Measurements from ENCODE around the gene CUZD1. TPM values are rescaled to one million over a fixed set of nuclear protein-coding genes. Genes with fewer than 3 reads are reported as not detected.

CUZD1 gene
- total and polyA plus RNA-seq, 2 of the 4 experiments (the other 2 are of a cell fraction): 0.36 to 0.67 TPM

DNA sequence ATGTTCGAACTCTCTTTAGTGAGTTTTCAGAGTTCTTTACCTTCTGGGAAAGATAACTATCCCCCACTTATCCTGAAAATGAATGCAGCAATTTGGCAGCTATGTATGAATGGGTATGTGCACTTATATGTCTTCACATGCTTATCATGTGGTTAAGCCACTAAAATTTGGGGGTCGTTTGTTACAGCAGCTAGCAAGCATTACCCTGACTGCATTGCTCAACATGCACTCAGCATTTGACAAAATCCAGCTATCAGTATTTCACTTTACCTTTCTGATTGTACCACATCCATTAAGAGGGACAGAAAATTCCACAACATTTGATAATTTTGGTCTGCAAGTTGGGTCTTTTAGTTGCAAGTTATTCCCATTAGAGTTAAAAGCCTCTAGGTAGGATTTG lies 9.7 kb downstream of the CUZD1 start:
- no CpG with 5 or more reads among the region's 2 CpGs for WGBS, 2 experiments (ENCODE audit: extremely low coverage in 2 of 2, insufficient read length in 1 of 2)
- H3K4me3 ChIP-seq (ENCODE audit: insufficient read depth, low read depth, low read length): no peak overlapping the region
- ChIA-PET CTCF (interaction anchor here (0.6 kb wide), 1 partner anchor 1599 kb away, joined by 3 read pairs; no protein-coding TSS in a partner anchor), POLR2A (ENCODE audit: unreplicated experiment) (no interaction called here)
- H2BK120ac ChIP-seq (ENCODE audit: low read depth, low read length): no peak overlapping the region
- H3K56ac ChIP-seq (ENCODE audit: extremely low read depth, insufficient read depth, low read length): no peak overlapping the region
- intact Hi-C loops (cut with micrococcal nuclease) (no loop called here), in situ Hi-C loops (cut with MboI; ENCODE audit: low sequenced_read_pairs) (no loop called here), dilution Hi-C loops (cut with HindIII; ENCODE audit: low sequenced_read_pairs, unreplicated experiment) (no loop called here)
- peaks cover 3% of the 10 kb centered on the region; the same call in 1 of the 2 replicates for H3K9me1 ChIP-seq (ENCODE audit: insufficient read depth, low read length)
- H3K36me3 ChIP-seq (ENCODE audit: control insufficient read depth, insufficient read depth, low read length): no peaks in the 10 kb centered on the region; the same call in 1 of the 2 replicates
- no peak overlapping the region for H2BK20ac ChIP-seq (ENCODE audit: low read depth, low read length)
- no peak overlapping the region for H3K14ac ChIP-seq (replicated peaks; ENCODE audit: low read depth, low read length)
- no peak overlapping the region for H2AK5ac ChIP-seq (ENCODE audit: low read depth, low read length)
- no peak overlapping the region for H4K8ac ChIP-seq (ENCODE audit: low read depth in 2 of 2, low read length in 2 of 2)
- H3K9ac ChIP-seq (ENCODE audit: low read depth, low read length): no peak overlapping the region
- ATAC-seq (ENCODE audit: low read depth) (no peak), DNase-seq (no peak)
- no peak overlapping the region for H3K4ac ChIP-seq (ENCODE audit: low read depth, low read length)
- H2AK9ac ChIP-seq (replicated peaks; ENCODE audit: low read depth, low read length, poor library complexity): no peak overlapping the region
- no peaks in the 10 kb centered on the region for H3K79me1 ChIP-seq (ENCODE audit: low read depth in 1 of 2, low read length in 2 of 2)
- no peak overlapping the region for H2BK5ac ChIP-seq (ENCODE audit: low read depth, low read length, poor library complexity, severe bottlenecking)
- no peaks in the 10 kb centered on the region for H3K27me3 ChIP-seq (ENCODE audit: control insufficient read depth, insufficient read depth, low read length)
- H4K5ac ChIP-seq (ENCODE audit: low read depth, low read length): no peak overlapping the region
- H3K4me2 ChIP-seq (ENCODE audit: low read depth, low read length): no peak overlapping the region
- TF ChIP-seq, protein P1, sequence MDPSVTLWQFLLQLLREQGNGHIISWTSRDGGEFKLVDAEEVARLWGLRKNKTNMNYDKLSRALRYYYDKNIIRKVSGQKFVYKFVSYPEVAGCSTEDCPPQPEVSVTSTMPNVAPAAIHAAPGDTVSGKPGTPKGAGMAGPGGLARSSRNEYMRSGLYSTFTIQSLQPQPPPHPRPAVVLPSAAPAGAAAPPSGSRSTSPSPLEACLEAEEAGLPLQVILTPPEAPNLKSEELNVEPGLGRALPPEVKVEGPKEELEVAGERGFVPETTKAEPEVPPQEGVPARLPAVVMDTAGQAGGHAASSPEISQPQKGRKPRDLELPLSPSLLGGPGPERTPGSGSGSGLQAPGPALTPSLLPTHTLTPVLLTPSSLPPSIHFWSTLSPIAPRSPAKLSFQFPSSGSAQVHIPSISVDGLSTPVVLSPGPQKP (IDR thresholded peaks at IDR 0.05; ENCODE audit: borderline replicate concordance, low read depth, low read length): no peak
- TF ChIP-seq FOS (IDR thresholded peaks at IDR 0.05; ENCODE audit: low read depth, low read length) (no peak), SMC3 (IDR thresholded peaks at IDR 0.05; ENCODE audit: low read depth, low read length) (no peak), MAZ (IDR thresholded peaks at IDR 0.05; ENCODE audit: borderline replicate concordance, low read depth, low read length) (no peak), MXI1 (IDR thresholded peaks at IDR 0.05; ENCODE audit: borderline replicate concordance, low read depth, low read length) (no peak), CTCF (conservative IDR thresholded peaks at IDR 0.05; ENCODE audit: low read depth, low read length) (no peak), NFE2L2 (IDR thresholded peaks at IDR 0.05; ENCODE audit: low read depth, low read length) (no peak)
- H3K4me1 ChIP-seq (ENCODE audit: control insufficient read depth, insufficient read depth, low read length): no peaks in the 10 kb centered on the region
- H4K91ac ChIP-seq (ENCODE audit: insufficient read depth, low read depth, low read length): no peak overlapping the region
- no peak overlapping the region for H2AFZ ChIP-seq (replicated peaks; ENCODE audit: low read length, poor library complexity)
- H3K23ac ChIP-seq (ENCODE audit: low read depth, low read length): no peak overlapping the region
- no peaks in the 10 kb centered on the region for H4K20me1 ChIP-seq (ENCODE audit: insufficient read depth, low read length)
- H2BK15ac ChIP-seq (ENCODE audit: low read depth, low read length): no peak overlapping the region
- no peak overlapping the region for H3K18ac ChIP-seq (ENCODE audit: low read depth, low read length)
- H3K9me3 ChIP-seq (ENCODE audit: control insufficient read depth, insufficient read depth, low read length): no peaks in the 10 kb centered on the region
- no peak overlapping the region for H3K27ac ChIP-seq (ENCODE audit: insufficient read depth, low read length)
- no TSS peak for BruUV-seq (replicated peaks)
